HG03097 (cell line): ENCODE data around the gene LDB3.

Source experiments
- ATAC-seq: cut with Tn5 transposase; IDR thresholded peaks from one replicate; pipeline ENCODE4 v1.9.1; 2021; ENCODE audit not compliant: unreplicated experiment, low FRiP score

LDB3 gene

DNA sequence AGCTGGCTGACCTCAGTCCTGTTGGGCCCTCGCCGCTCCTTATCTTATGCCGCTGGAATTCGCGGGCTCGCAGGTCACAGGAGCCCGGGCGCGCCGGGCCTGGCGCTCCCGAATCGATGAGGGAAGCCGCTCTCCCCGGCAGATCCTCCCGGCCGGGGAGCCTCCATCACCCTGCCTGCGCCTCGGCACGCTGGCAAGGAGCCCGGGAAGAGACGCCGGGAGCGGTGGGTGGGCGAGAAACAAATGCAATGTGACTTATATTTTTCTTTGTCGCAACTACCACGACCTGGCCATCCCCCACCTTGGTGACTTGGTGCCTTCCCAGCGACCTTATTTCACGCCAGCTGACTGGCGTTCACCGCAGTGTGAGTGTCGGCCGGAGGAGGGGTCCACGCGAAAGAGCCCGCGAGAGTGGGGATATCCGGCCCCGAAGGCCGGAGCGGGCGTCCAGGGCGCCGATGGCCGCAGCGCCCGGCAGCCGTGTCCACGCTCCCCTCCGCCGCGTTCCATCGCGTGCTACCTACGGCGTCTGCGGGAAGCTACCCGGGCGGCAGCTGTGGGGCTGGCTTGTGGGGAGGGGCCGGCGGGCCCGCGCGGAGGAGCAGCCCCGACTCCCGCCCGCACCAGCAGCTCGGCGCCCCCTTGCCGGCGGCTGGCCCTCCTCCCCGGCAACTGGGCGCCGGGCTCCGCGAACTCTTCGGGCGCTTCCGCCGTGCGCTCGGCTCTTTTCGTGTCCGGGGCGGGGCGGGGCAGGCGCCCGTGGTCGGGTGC is 87.6 kb downstream of the LDB3 start:
- ATAC-seq, result peak; percentile 92

- ATAC-seq, result peak; percentile 15
Observed at GRCh38 chr10:86756511-86757112, 88.3 kb downstream of the LDB3 start, which contains the start of gene BMPR1A. BMPR1A (plus strand) TSS chr10:86756619; CDS start chr10:86876019, 119,400 bp downstream.

DNA sequence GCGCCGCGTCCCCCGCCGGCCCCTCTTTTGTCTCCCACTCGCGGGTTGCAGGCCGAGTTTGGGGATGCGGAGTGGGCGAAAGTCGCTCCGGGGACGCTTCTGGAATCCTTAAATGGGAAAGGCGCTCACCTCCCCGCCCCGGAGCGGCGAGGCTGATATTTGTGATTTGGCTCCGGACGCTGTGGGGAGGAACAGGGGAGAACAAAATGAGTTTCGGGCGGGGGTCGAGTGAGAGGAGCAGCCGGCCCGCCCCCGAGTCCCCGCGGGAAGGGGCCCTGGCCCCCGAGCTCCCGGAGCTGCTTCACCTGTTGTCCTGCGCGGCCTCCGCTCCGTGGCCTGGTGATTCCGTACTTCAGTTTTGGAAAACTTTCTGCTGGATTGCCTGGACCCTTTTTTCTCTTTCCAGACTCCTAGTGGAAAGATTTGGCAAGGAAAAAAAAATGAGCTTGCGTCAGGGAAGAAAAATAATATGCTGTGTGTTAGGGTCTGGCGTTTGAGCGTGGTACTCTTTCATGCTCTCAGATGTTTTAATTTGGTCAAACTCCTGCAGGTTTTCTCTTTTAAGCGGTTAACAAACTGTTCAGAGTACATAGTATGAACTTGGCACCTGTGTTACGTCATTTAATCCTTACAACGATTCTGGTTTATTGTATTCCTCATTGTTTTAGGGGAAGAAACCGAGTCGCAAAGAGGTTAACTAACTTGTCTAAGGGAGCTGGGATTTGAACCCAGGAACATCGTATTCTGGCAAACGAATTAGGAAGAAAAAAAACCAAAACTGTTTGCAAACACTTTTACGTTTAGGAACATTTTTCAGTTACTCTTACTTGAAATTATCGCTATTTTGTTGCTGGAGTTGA is 89.0 kb downstream of the LDB3 start:
- no peak for ATAC-seq

GRCh38 chr10:86758189-86759072 is 90.1 kb downstream of the LDB3 start:
- ATAC-seq, result no peak

DNA sequence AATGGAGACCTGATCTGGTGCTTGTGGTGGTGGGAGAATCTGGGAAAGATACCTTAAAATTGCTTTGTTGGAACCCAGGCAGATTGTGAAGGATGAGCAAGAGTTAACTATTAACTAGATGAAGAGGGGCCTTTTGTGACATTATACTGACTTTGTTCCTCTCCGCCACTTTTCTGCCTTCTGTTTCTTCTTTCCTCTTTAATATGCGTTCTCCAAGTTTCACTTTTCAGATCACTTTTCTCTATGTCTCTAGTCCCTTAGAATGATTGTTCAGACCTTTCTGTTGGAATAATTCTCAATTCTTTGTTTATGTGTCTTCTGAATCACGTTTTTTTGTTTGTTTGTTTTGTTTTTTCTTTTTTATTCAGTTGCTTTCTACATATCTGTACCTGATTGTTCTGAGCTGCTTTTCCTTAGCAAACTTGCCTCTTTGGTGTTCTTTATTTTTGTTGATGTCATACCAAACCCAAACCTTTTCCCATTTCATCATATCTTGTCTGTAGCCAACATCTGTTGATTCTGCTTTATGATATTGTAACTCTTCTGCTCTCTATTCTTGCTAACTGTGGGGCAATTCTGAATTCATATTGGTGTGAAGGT is 90.9 kb downstream of the LDB3 start:
- ATAC-seq, result no peak

DNA sequence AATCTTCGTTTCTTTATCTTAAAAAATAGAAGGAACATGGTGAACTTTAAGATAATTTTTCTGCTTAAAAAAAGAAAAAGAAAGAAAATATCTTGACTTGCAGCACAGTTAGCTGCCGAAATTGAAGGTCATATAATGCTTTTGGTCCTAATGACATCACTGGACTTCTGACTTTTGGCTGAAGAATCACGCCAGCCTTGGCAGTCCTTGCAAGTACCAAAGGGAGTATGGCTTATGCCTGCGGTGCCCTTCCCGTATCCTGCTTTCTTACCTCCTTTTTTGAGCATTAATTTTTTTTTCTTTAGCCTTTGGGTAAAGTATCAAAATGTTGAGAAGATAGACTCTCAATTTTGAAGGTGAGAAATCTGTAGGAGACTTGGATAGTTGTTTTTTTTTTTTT is 95.1 kb downstream of the LDB3 start:
- ATAC-seq, result no peak

DNA sequence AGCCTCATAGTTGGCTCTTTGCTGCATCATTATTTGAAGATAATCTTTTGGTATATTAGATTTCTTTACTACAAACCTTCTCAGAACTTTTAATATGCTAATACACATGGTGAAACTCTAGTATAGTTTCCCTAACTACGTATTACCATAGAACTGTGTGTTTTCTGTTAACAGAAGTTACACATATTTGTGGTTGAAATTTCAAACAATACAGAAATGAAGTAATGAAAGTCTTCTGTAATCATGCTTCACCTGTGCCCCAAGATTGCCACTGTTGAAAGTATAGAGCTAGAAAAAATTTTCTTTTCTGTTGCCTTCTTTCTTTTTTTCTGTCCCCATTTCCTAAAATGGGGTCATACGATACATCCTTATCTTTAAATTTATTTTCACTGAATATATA is 97.2 kb downstream of the LDB3 start:
- no peak for ATAC-seq

DNA sequence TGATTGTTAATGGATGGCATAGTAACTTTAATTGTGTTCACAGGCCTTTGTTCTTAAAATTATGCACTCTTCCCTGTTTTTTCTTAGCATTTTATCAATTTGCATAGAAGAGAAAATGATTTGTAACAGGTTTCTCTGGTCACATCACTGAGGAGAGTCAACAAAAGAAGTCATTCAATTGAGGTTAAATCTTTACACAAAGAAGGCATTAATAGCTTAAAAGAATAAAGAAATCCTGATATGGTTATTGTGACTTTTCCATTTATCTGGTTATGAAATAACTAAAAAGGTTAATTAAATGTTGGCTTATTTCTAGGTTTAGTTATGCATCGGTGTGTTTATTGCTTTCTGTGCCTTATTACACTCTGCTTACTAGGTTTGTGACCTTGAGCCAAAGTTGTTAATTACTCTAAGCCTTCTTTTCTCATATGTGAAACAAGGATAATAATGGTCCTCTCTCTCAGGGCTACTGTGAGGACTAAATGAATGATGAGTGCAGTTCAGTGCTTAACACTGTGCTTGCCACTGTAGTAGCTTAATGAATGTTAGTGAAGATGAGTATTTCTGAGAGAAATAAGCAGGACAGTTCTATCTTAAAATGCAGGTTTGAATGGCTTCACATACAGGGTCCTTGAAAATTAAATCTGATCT is 100.2 kb downstream of the LDB3 start:
- no peak for ATAC-seq

- ATAC-seq, result no peak
Observed at GRCh38 chr10:86769991-86770390, 101.7 kb downstream of the LDB3 start.

DNA sequence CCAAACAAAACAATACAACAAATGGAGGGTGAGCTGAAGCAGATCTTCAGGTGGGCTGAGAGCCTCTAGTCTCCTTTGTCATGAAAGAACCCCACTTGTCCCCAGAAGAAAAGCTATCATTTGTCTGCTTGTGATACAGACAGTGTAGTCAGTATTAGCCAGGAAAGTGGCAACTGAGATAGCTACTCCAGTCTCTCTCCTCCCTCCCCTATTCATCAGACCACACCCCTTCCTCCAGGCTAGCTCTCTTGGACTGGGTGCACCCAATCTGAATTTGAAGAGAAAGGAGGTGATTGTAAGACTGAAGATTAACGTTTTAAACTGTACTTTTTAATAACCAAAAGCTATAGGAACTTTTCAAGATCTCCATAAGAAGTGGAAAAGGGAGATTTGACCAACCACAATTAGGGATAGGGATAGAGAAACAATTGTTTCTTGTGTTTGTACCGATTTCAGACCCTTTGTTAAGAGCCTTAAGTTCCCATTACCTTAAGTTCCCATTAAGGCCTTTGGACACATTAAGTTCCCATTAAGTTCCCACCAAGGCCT is 102.2 kb downstream of the LDB3 start:
- ATAC-seq, result no peak

DNA sequence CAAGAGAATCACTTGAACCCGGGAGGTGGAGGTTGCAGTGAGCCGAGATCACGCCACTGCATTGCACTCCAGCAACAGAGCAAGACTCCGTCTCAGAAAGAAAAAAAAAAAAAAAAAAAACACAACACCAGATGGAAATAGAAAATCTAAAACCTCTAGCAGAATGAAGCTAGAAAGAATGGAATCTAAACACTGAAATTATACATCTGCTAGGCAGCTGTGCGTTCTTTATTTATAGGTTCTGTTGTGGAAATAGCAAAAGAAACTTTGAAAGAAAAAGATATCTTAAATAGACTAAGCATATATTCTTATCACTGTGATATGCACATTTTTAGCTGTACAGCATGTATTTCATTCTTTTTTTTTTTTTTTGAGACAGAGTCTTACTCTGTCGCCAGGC is 105.2 kb downstream of the LDB3 start:
- no peak for ATAC-seq

DNA sequence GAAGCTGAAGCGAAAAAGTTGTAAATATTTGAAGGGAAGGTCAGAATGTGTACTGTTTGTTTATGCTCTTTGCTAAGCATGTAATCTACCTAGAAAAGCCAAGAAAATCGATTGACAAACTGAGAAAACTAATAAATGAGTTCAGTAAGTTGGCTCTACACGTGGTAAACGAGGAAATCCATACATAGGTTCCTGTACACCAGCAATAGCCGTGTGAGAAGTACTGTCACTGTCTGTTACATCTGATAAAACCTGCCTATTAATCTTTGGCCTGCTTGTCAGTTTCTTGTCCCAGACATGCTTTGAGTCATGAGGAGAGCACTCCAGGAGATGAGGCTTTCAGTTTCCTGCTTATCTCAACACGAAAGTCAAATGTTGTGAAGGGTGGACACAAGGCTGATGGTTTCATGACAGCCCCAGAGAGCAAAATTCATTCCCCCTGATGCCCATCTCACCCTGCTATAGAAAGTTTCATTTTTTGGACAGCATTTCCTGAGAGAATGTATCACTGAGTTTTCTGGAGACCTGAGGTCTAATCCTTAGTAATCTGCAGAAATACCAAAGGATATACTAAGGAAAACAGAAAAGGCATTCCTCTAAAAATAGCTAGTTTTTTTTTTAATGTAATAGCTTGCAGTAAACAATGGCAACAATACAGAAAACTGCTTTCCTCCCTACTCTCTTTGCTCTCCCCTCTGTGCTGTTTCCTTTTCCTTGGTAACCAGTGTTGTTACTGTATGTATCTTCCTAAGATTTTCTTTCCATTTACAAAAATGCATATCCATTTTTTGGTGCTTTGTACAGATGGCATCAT is 107.0 kb downstream of the LDB3 start:
- peak; percentile 75 for ATAC-seq

- no peak for ATAC-seq
Observed at GRCh38 chr10:86775870-86776180, 107.5 kb downstream of the LDB3 start.

GRCh38 chr10:86779220-86780017 is 111.1 kb downstream of the LDB3 start:
- ATAC-seq, result no peak

- ATAC-seq, result no peak
Observed at GRCh38 chr10:86782701-86783418, 114.5 kb downstream of the LDB3 start.

- ATAC-seq, result no peak
Observed at GRCh38 chr10:86785037-86785436, 116.7 kb downstream of the LDB3 start.
